ENCODE data around the gene HIPK2. TPM values are rescaled to one million over a fixed set of nuclear protein-coding genes. Genes with fewer than 3 reads are reported as not detected.

HIPK2 gene
- total and polyA plus RNA-seq, 5 donors from 2014 or later: 0.44 to 17.5 (median 0.78) TPM

GRCh38 chr7:139567647-139568345 lies 210.0 kb downstream of the HIPK2 start:
- peak overlapping the region in 2 of 3 donors; percentile 18 to 76 for H3K27ac Mint-ChIP-seq
- H3K4me3 Mint-ChIP-seq: no peak overlapping the region
- peaks cover 4% of the 10 kb centered on the region for H3K27me3 Mint-ChIP-seq
- peaks cover 0 to 3% (median 0%) of the 10 kb centered on the region in 7 donors for H3K9me3 Mint-ChIP-seq
- peaks cover 15 to 45% (median 26%) of the 10 kb centered on the region in 4 donors for H3K4me1 Mint-ChIP-seq
- Histone ChIP-seq H3K4me1 (ENCODE audit: control insufficient read depth, insufficient read depth, low read length, poor library complexity, severe bottlenecking) (peaks cover 19% of the 10 kb centered on the region), H3K36me3 (ENCODE audit: control insufficient read depth, insufficient read depth, low read length) (no peaks in the 10 kb centered on the region), H3K27me3 (ENCODE audit: control insufficient read depth, insufficient read depth, low read length) (no peaks in the 10 kb centered on the region), H3K27ac (ENCODE audit: insufficient read depth, low read length, poor library complexity, severe bottlenecking) (no peak overlapping the region), H3K9me3 (ENCODE audit: control insufficient read depth in 2 of 2, low read length in 2 of 2) (no peaks in the 10 kb centered on the region), H3K4me3 (ENCODE audit: low read depth, low read length) (no peak overlapping the region)
- no peak for ATAC-seq (ENCODE audit: low read depth in 2 of 2)
- peaks cover 19% of the 10 kb centered on the region for H3K36me3 Mint-ChIP-seq
- no peak for DNase-seq

- ATAC-seq (ENCODE audit: low read depth in 2 of 2) (no peak), DNase-seq (no peak)
- peaks cover 4% of the 10 kb centered on the region for H3K27me3 Mint-ChIP-seq
- Histone ChIP-seq H3K4me1 (ENCODE audit: control insufficient read depth, insufficient read depth, low read length, poor library complexity, severe bottlenecking) (peaks cover 19% of the 10 kb centered on the region), H3K27ac (ENCODE audit: insufficient read depth, low read length, poor library complexity, severe bottlenecking) (no peak overlapping the region), H3K27me3 (ENCODE audit: control insufficient read depth, insufficient read depth, low read length) (no peaks in the 10 kb centered on the region), H3K4me3 (ENCODE audit: low read depth, low read length) (no peak overlapping the region), H3K36me3 (ENCODE audit: control insufficient read depth, insufficient read depth, low read length) (no peaks in the 10 kb centered on the region), H3K9me3 (ENCODE audit: control insufficient read depth in 2 of 2, low read length in 2 of 2) (no peaks in the 10 kb centered on the region)
- peaks cover 19% of the 10 kb centered on the region for H3K36me3 Mint-ChIP-seq
- H3K4me3 Mint-ChIP-seq: peak overlapping the region in 1 of 4 donors; percentile 40
- peaks cover 15 to 48% (median 28%) of the 10 kb centered on the region in 4 donors for H3K4me1 Mint-ChIP-seq
- H3K9me3 Mint-ChIP-seq: peaks cover 0 to 3% (median 0%) of the 10 kb centered on the region in 7 donors
- H3K27ac Mint-ChIP-seq: peak overlapping the region; percentile 38 to 72 (median 46)
These were observed 210.8 kb downstream of the HIPK2 start for GRCh38 chr7:139566736-139567646.

- H3K27ac Mint-ChIP-seq: peak overlapping the region in 2 of 3 donors; percentile 38 to 75
- no peaks in the 10 kb centered on the region for H3K36me3 ChIP-seq (ENCODE audit: control insufficient read depth, insufficient read depth, low read length)
These were observed 211.7 kb downstream of the HIPK2 start for GRCh38 chr7:139566075-139566474.

GRCh38 chr7:139563856-139564255 lies 213.9 kb downstream of the HIPK2 start:
- no peaks in the 10 kb centered on the region for H3K36me3 ChIP-seq (ENCODE audit: control insufficient read depth, insufficient read depth, low read length)
- peaks cover 9% of the 10 kb centered on the region for H3K27me3 Mint-ChIP-seq
- DNase-seq (no peak), ATAC-seq (ENCODE audit: low read depth in 2 of 2) (no peak)
- H3K4me1 Mint-ChIP-seq: peaks cover 15 to 46% (median 28%) of the 10 kb centered on the region in 4 donors
- H3K9me3 ChIP-seq (ENCODE audit: control insufficient read depth in 2 of 2, low read length in 2 of 2): peaks cover 0 to 3% of the 10 kb centered on the region in 2 experiments
- no peak overlapping the region for H3K27ac ChIP-seq (ENCODE audit: insufficient read depth, low read length, poor library complexity, severe bottlenecking)
- no peaks in the 10 kb centered on the region for H3K27me3 ChIP-seq (ENCODE audit: control insufficient read depth, insufficient read depth, low read length)
- H3K4me3 Mint-ChIP-seq: peak overlapping the region in 1 of 4 donors; percentile 59
- H3K27ac Mint-ChIP-seq: peak overlapping the region in 2 of 3 donors; percentile 58 to 65
- H3K9me3 Mint-ChIP-seq: peaks cover 0 to 7% (median 3%) of the 10 kb centered on the region in 7 donors
- H3K36me3 Mint-ChIP-seq: peaks cover 11% of the 10 kb centered on the region
- no peak overlapping the region for H3K4me3 ChIP-seq (ENCODE audit: low read depth, low read length)
- peaks cover 19% of the 10 kb centered on the region for H3K4me1 ChIP-seq (ENCODE audit: control insufficient read depth, insufficient read depth, low read length, poor library complexity, severe bottlenecking)

More at GRCh38 chr7:139566075-139566474, 211.7 kb downstream of the HIPK2 start:
- Mint-ChIP-seq H3K27me3 (peaks cover 4% of the 10 kb centered on the region), H3K36me3 (peaks cover 19% of the 10 kb centered on the region), H3K9me3 (peaks cover 0 to 3% (median 0%) of the 10 kb centered on the region in 7 donors), H3K4me3 (peak overlapping the region in 2 of 4 donors; percentile 7 to 39), H3K4me1 (peaks cover 15 to 48% (median 28%) of the 10 kb centered on the region in 4 donors)
- Histone ChIP-seq H3K27me3 (ENCODE audit: control insufficient read depth, insufficient read depth, low read length) (no peaks in the 10 kb centered on the region), H3K9me3 (ENCODE audit: control insufficient read depth in 2 of 2, low read length in 2 of 2) (no peaks in the 10 kb centered on the region), H3K27ac (ENCODE audit: insufficient read depth, low read length, poor library complexity, severe bottlenecking) (no peak overlapping the region), H3K4me3 (ENCODE audit: low read depth, low read length) (no peak overlapping the region), H3K4me1 (ENCODE audit: control insufficient read depth, insufficient read depth, low read length, poor library complexity, severe bottlenecking) (peaks cover 19% of the 10 kb centered on the region)
- no peak for DNase-seq
- no peak for ATAC-seq (ENCODE audit: low read depth in 2 of 2)

GRCh38 chr7:139562961-139563565 lies 214.7 kb downstream of the HIPK2 start:
- Histone ChIP-seq H3K27me3 (ENCODE audit: control insufficient read depth, insufficient read depth, low read length) (no peaks in the 10 kb centered on the region), H3K4me1 (ENCODE audit: control insufficient read depth, insufficient read depth, low read length, poor library complexity, severe bottlenecking) (peaks cover 19% of the 10 kb centered on the region), H3K4me3 (ENCODE audit: low read depth, low read length) (no peak overlapping the region), H3K27ac (ENCODE audit: insufficient read depth, low read length, poor library complexity, severe bottlenecking) (no peak overlapping the region), H3K36me3 (ENCODE audit: control insufficient read depth, insufficient read depth, low read length) (no peaks in the 10 kb centered on the region), H3K9me3 (ENCODE audit: control insufficient read depth in 2 of 2, low read length in 2 of 2) (peaks cover 0 to 3% of the 10 kb centered on the region in 2 experiments)
- Mint-ChIP-seq H3K4me3 (peak overlapping the region in 1 of 4 donors; percentile 51), H3K27ac (peak overlapping the region in 2 of 3 donors; percentile 32 to 89), H3K36me3 (peaks cover 7% of the 10 kb centered on the region), H3K9me3 (peaks cover 0 to 8% (median 3%) of the 10 kb centered on the region in 7 donors), H3K27me3 (peaks cover 13% of the 10 kb centered on the region), H3K4me1 (peaks cover 15 to 46% (median 28%) of the 10 kb centered on the region in 4 donors)
- ATAC-seq (ENCODE audit: low read depth in 2 of 2): no peak
- no peak for DNase-seq

- ATAC-seq (ENCODE audit: low read depth in 2 of 2): no peak
- H3K4me1 Mint-ChIP-seq: peaks cover 15 to 42% (median 28%) of the 10 kb centered on the region in 4 donors
- H3K27me3 Mint-ChIP-seq: peaks cover 17% of the 10 kb centered on the region
- peaks cover 3% of the 10 kb centered on the region for H3K36me3 Mint-ChIP-seq
- peaks cover 0 to 5% (median 3%) of the 10 kb centered on the region in 7 donors for H3K9me3 Mint-ChIP-seq
- H3K36me3 ChIP-seq (ENCODE audit: control insufficient read depth, insufficient read depth, low read length): no peaks in the 10 kb centered on the region
- H3K9me3 ChIP-seq (ENCODE audit: control insufficient read depth in 2 of 2, low read length in 2 of 2): peaks cover 0 to 3% of the 10 kb centered on the region in 2 experiments
- no peak for DNase-seq
- no peak overlapping the region for H3K27ac ChIP-seq (ENCODE audit: insufficient read depth, low read length, poor library complexity, severe bottlenecking)
- peaks cover 19% of the 10 kb centered on the region for H3K4me1 ChIP-seq (ENCODE audit: control insufficient read depth, insufficient read depth, low read length, poor library complexity, severe bottlenecking)
- H3K4me3 ChIP-seq (ENCODE audit: low read depth, low read length): no peak overlapping the region
- H3K4me3 Mint-ChIP-seq: peak overlapping the region in 1 of 4 donors; percentile 51
- peak overlapping the region in 1 of 3 donors; percentile 89 for H3K27ac Mint-ChIP-seq
- H3K27me3 ChIP-seq (ENCODE audit: control insufficient read depth, insufficient read depth, low read length): no peaks in the 10 kb centered on the region
These were observed 215.3 kb downstream of the HIPK2 start for GRCh38 chr7:139562491-139562890.

- no peaks in the 10 kb centered on the region for H3K27me3 ChIP-seq (ENCODE audit: control insufficient read depth, insufficient read depth, low read length)
- H3K4me3 Mint-ChIP-seq: no peak overlapping the region
- H3K4me1 Mint-ChIP-seq: peaks cover 10 to 28% (median 20%) of the 10 kb centered on the region in 4 donors
- peaks cover 26% of the 10 kb centered on the region for H3K27me3 Mint-ChIP-seq
- H3K4me1 ChIP-seq (ENCODE audit: control insufficient read depth, insufficient read depth, low read length, poor library complexity, severe bottlenecking): peaks cover 13% of the 10 kb centered on the region
- H3K27ac Mint-ChIP-seq: no peak overlapping the region
- H3K9me3 ChIP-seq (ENCODE audit: control insufficient read depth in 2 of 2, low read length in 2 of 2): peaks cover 0 to 3% of the 10 kb centered on the region in 2 experiments
- no peaks in the 10 kb centered on the region for H3K36me3 Mint-ChIP-seq
- no peak for DNase-seq
- no peaks in the 10 kb centered on the region for H3K36me3 ChIP-seq (ENCODE audit: control insufficient read depth, insufficient read depth, low read length)
- ATAC-seq (ENCODE audit: low read depth in 2 of 2): no peak
- no peak overlapping the region for H3K4me3 ChIP-seq (ENCODE audit: low read depth, low read length)
- H3K9me3 Mint-ChIP-seq: peaks cover 0 to 5% (median 3%) of the 10 kb centered on the region in 7 donors
- no peak overlapping the region for H3K27ac ChIP-seq (ENCODE audit: insufficient read depth, low read length, poor library complexity, severe bottlenecking)
These were observed 217.1 kb downstream of the HIPK2 start for GRCh38 chr7:139560678-139561077.
